GM21723 (cell line): ENCODE data around the gene AGBL1.

Experiments used
- ATAC-seq: cut with Tn5 transposase; IDR thresholded peaks from one replicate; pipeline ENCODE4 v1.9.1; 2021; ENCODE audit warnings: mild to moderate bottlenecking, moderate library complexity; ENCODE audit not compliant: unreplicated experiment

The AGBL1 gene

GRCh38 chr15:86570738-86571137 is 491.1 kb downstream of the AGBL1 start:
- ATAC-seq: no peak

GRCh38 chr15:86571873-86572272 is 492.2 kb downstream of the AGBL1 start:
- no peak for ATAC-seq

- ATAC-seq: no peak
Observed at GRCh38 chr15:86572368-86572841, 492.7 kb downstream of the AGBL1 start.

GRCh38 chr15:86573476-86573875 is 493.8 kb downstream of the AGBL1 start:
- ATAC-seq: no peak

- no peak for ATAC-seq
Observed at GRCh38 chr15:86588413-86588812, 508.7 kb downstream of the AGBL1 start.

GRCh38 chr15:86590461-86590860 is 510.8 kb downstream of the AGBL1 start:
- no peak for ATAC-seq

GRCh38 chr15:86591158-86591557 is 511.5 kb downstream of the AGBL1 start:
- ATAC-seq: no peak

GRCh38 chr15:86591994-86592735 is 512.5 kb downstream of the AGBL1 start:
- ATAC-seq: no peak

GRCh38 chr15:86595741-86596140 is 516.1 kb downstream of the AGBL1 start:
- ATAC-seq: no peak

GRCh38 chr15:86603466-86603865 is 523.8 kb downstream of the AGBL1 start:
- no peak for ATAC-seq

GRCh38 chr15:86608461-86609205 is 529.0 kb downstream of the AGBL1 start:
- no peak for ATAC-seq

GRCh38 chr15:86609275-86609674 is 529.6 kb downstream of the AGBL1 start:
- no peak for ATAC-seq

GRCh38 chr15:86610038-86610437 is 530.4 kb downstream of the AGBL1 start:
- ATAC-seq: no peak

- no peak for ATAC-seq
Observed at GRCh38 chr15:86611417-86612040, 531.9 kb downstream of the AGBL1 start.

- ATAC-seq: no peak
Observed at GRCh38 chr15:86615411-86615810, 535.7 kb downstream of the AGBL1 start.

GRCh38 chr15:86615816-86616215 is 536.1 kb downstream of the AGBL1 start:
- no peak for ATAC-seq

GRCh38 chr15:86616771-86617170 is 537.1 kb downstream of the AGBL1 start:
- no peak for ATAC-seq

GRCh38 chr15:86620157-86620556 is 540.5 kb downstream of the AGBL1 start:
- ATAC-seq: no peak

GRCh38 chr15:86620641-86621349 is 541.1 kb downstream of the AGBL1 start:
- ATAC-seq: no peak

- no peak for ATAC-seq
Observed at GRCh38 chr15:86623236-86623635, 543.6 kb downstream of the AGBL1 start.
